HG03135 (cell line): ENCODE results near the gene NDUFAB1.
"Not testable (repeated sequence)": the region's sequence is repeated elsewhere in the genome, so short reads cannot be mapped to it uniquely, and the experiment has no call there.

Source experiments
- ATAC-seq: cut with Tn5 transposase; IDR thresholded peaks from one replicate; pipeline ENCODE4 v1.9.1; 2021; ENCODE audit warnings: mild to moderate bottlenecking, moderate library complexity; ENCODE audit not compliant: unreplicated experiment

The NDUFAB1 gene

GRCh38 chr16:23595951-23596720 lies at the start of gene NDUFAB1:
Gene NDUFAB1 (minus strand): TSS chr16:23596316. CDS start chr16:23596290, 26 bp downstream.
- peak; percentile 95 for ATAC-seq

GRCh38 chr16:23642246-23642774 lies 46.2 kb upstream of the NDUFAB1 start:
- no peak for ATAC-seq

DNA sequence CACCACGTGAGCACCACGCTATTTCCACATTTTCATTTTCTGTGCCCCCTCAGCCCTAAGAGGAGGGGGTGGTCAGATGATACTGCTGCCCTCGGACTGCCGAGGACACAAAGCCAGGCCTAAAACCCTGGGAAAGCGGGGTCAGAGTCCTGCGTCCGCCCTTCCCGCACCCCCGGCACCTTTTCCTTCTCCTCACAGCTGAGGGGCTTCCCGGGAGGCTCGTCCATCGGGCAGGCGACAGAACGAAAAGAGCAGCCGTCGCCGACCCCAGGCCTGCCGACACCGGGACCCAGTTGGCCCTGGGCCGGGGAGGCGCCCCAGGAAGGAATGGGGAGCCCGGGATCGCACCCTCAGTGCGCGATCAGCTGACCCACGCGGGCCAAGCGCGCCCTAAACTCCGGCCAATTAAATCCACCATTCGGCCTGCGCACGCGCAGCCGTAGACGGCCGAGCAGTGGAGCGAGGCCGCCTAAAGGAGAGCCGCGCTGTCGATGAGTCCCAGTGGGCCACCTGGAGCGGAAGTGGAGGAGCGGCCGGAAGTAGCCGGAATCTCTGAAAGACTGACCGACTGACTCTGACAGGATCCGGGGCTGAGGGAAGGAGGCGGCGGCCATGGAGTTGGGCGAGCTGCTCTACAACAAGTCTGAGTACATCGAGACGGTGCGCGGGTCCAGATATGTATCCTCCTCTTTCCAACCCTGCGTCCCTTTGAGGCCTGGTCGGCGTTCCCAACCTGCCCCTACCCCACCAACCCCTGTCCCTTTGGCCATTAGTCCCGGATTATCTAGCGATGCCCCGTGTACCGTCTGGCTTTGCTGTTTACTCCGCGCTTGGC lies 45.0 kb upstream of the NDUFAB1 start, which contains the start of the genes DCTN5 and PALB2:
TSS of gene DCTN5 (plus strand) at position 536 of the 835 bp plus-strand sequence. CDS start at position 613, 77 bp downstream.
TSS of gene PALB2 (minus strand) at position 380 of the 835 bp plus-strand sequence. CDS start at position 227, 153 bp downstream.
- peak; percentile 96 for ATAC-seq

GRCh38 chr16:23640615-23640930 lies 44.5 kb upstream of the NDUFAB1 start:
- ATAC-seq: peak; percentile 5

DNA sequence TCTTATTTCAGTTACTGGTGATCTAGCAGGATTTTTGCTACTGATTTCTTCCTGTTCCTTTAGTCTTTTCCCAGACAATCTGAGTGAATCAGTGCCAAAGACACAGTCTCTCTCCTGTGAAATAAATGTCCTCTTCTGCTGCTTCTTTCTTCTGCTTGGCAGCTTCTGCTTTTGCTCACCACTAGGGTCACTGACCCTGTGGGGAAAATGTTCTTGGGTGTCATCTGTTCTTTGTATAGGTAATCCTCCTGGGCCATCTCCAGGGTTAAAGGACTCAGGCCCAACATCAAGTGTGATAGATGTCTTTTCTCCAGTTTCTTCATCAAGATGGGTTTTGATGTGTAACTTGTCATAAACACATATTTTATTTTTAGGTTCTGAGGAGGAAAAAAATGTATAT lies 39.8 kb upstream of the NDUFAB1 start:
- ATAC-seq: no peak

- ATAC-seq: no peak
Measured at GRCh38 chr16:23634461-23635036, 38.4 kb upstream of the NDUFAB1 start.

GRCh38 chr16:23631874-23632273 lies 35.8 kb upstream of the NDUFAB1 start:
- ATAC-seq: not testable (repeated sequence)

DNA sequence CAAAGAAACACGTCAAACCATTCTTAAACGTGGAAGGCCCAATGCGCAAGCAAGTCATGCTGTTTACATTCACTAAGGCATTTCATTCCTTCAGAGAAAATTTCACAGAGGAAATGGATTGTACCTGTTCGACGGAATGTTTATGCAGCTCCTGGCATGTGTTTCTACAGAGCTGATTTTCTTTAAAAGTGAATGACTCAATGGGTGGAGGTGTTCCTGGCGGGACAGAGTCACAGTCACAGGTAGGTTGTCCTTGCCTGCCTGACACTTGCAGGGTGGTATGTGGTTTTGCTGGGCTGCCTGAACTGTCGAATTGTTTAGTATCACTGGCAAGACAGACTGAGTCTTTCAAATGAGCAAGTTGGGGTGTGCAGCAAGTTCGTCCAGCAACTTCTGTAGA lies 33.4 kb upstream of the NDUFAB1 start:
- ATAC-seq: no peak

DNA sequence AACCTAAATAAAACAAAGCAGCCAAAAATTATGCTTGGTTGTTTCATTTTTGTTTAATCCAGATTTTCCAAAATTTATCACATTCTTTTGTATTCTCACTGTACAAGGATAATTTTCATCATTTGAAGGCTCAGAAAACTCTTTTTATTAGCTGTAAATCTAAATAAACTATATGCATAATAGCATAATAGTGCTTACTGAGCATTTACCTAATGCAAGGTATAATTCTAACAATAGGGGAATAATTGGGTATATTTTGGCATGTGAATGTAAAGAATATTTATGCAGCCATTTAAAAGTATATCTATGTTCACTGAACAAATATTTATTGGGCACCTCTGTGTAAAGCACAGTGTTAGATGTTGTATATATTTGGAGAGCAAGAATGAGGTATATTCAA lies 28.0 kb upstream of the NDUFAB1 start:
- no peak for ATAC-seq

- ATAC-seq: no peak
Measured at GRCh38 chr16:23615805-23616204, 19.7 kb upstream of the NDUFAB1 start.

DNA sequence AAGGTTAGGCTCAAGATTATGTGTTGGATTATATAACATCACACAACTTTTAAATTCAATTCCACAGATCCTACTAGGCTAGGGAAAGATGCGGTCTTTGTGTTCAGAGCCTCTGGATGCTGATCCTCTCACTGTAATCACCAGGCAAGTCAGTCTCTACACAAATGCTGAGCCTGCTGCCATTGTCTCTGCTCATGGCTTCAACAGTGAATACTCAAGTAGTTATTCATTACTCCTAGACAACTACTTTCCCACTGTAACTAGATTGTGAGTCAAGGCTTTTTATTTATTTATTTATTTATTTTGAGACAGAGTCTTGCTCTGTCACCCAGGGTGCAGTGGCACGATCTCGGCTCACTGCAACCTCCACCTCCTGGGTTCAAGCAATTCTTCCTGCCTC lies 15.8 kb upstream of the NDUFAB1 start:
- no peak for ATAC-seq

DNA sequence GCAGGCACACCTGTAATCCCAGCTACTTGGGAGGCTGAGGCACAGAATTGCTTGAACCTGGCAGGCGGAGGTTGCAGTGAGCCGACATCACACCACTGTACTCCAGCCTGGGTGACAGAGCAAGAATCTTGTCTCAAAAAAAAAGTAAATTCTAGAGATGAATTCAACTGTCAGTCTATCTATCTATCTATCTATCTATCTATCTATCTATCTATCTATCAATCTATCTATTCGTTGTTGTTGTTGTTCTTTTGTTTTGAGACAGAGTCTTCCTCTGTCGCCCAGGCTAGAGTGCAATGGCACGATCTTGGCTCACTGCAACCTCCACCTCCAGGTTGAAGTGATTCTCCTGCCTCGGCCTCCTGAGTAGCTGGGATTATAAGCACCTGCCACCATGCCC lies 14.8 kb upstream of the NDUFAB1 start:
- not testable (repeated sequence) for ATAC-seq

- ATAC-seq: no peak
Measured at GRCh38 chr16:23609929-23610328, 13.8 kb upstream of the NDUFAB1 start.

DNA sequence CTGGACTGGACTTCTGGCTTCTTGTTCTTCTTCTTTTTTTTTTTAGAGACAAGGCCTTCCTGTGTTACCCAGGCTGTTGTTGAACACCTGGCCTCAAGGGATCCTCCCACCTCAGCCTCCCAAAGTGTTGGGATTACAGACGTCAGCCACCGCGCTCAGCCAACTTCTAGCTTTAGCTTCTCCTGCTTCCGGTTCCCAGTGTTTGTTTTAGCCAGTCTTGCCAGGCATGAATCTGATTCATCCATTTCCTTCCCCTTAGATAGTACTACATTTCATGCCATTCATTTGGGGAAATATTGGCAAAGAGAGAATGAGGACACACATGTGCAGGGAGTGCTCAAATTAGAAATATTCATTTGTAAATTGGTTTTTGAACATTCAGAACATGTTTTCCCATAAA lies 12.1 kb upstream of the NDUFAB1 start:
- no peak for ATAC-seq

GRCh38 chr16:23607726-23608125 lies 11.6 kb upstream of the NDUFAB1 start:
- ATAC-seq: no peak

DNA sequence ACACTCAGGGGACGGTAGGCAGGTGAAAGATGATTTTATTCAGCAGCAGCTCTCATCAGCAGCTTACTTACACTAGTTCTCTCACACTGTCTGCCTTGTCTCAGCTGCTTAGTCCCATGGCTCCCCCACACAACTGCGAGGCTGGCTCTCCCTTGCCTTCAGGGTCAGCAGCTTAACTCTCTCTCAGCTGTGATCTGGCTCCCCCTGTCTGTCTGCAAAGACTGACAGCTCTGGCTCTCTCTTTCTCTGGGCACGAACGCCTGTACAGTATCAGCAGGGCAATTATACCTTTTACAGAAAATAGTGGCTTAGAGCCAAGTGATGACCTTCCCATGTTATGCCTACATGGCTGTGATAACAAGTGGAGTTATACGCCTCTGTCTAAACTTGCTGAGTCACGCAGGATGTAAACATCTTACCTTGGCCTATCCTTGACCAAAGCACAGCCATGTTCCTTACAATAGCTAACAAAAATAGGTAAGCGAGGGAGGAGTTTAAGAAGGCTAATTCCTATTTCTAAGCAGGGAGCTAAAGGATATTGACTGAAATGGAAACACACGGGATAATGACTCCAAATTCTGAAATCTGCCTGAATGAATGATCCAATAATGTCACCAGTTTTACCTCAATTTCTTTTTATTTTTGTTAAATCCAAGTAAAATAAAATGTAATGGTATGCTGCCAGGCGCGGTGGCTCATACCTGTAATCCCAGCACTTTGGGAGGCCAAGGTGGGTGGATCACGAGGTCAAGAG lies 1.1 kb upstream of the NDUFAB1 start:
- ATAC-seq: no peak

DNA sequence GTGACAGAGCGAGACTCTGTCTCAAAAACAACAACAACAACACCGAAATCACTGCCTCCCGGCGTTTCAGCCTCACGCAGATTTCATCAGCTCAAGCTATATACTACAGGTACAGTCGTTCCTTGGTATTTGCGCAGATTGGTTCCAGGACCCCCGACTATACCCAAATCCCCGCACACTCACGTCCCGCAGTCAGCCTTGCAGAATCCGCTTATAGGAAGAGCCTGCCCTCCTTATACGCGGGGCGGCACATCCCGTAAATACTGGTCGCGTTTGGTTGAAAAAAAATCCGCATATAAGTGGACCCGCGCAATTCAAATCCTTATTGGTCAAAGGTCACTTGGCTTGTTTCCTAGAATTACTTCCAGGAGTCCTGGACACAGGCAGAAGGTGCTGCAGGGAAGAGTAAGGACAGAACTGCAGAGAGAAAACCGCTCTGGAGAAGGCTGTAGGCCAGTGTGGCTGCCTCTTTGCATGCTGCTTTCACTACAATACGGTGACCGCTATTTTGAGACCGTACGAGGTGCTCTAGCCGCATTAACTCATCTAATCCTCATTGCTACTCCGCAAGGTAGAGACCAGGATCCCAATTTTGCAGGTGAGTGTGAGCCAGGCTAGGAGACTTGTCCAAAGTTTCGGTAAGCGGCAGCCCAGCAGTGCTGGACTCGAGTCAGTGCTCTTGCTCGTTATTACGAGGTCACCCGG lies 718 bp downstream of the NDUFAB1 start:
- ATAC-seq: peak; percentile 21

DNA sequence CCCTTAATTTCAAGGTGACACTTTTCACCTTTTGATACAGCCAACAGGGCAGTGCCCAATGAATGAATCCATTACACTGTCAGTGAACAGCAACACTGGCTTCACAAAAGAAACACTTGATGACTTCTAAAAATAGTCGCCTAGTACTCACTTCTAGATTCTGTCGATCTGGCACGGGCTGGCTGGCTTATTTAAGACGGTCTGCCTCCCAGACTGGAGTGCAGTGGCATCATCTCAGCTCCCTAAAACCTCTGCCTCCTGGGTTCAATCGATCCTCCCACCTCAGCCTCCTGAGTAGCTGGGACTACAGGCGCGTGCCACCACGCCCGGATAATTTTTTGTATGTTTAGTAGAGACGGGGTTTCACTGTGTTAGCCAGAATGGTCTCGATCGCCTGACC lies 1.9 kb downstream of the NDUFAB1 start:
- no peak for ATAC-seq

GRCh38 chr16:23590181-23590580 lies 5.9 kb downstream of the NDUFAB1 start:
- ATAC-seq: no peak

DNA sequence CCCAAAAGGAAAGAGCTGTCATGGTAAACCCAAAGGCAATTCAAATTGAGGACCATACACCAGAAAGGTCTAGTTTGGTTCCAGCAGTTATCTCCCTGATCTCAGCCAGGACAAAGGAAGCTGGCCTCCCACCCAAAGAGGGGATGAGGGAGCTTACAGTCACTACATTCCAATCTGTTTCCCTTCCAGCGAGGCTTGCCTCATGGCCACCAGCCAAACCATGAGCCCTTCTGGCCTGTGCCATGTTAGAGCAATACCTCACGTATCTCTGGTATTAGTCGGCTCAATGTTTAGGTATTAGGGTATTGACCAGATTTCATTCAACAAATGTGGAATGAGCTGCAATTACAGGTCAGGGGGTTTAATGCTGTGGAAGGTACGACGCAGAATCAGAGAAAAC lies 8.4 kb downstream of the NDUFAB1 start:
- ATAC-seq: no peak
